NOMO-1 treated with dmso at 0.1 percent for 144 hours (cell line): ENCODE data around the gene RAI14.
A peak's percentile ranks its signal among the peaks of the same experiment; 100 is the strongest.
"Not testable (repeated sequence)": the region's sequence is repeated elsewhere in the genome, so short reads cannot be mapped to it uniquely, and the experiment has no call there.

Source experiments
- DNase-seq: peaks from one replicate; lab custom pipeline; 2025; ENCODE audit not compliant: unreplicated experiment; lab: John Stamatoyannopoulos, UW

RAI14 gene

GRCh38 chr5:34758514-34758913 lies 102.4 kb downstream of the RAI14 start:
- no peak for DNase-seq

- not testable (repeated sequence) for DNase-seq
Observed at GRCh38 chr5:34759213-34759612, 103.1 kb downstream of the RAI14 start.

- DNase-seq: no peak
Observed at GRCh38 chr5:34765662-34766061, 109.5 kb downstream of the RAI14 start.

- no peak for DNase-seq
Observed at GRCh38 chr5:34767180-34767579, 111.1 kb downstream of the RAI14 start.

- DNase-seq: no peak
Observed at GRCh38 chr5:34770486-34770885, 114.4 kb downstream of the RAI14 start.

- DNase-seq: peak; percentile 94
Observed at GRCh38 chr5:34771076-34771475, 114.9 kb downstream of the RAI14 start.

GRCh38 chr5:34772267-34773098 lies 116.4 kb downstream of the RAI14 start:
- no peak for DNase-seq

GRCh38 chr5:34774139-34774538 lies 118.0 kb downstream of the RAI14 start:
- DNase-seq: no peak

- not testable (repeated sequence) for DNase-seq
Observed at GRCh38 chr5:34774678-34775077, 118.5 kb downstream of the RAI14 start.

- no peak for DNase-seq
Observed at GRCh38 chr5:34775886-34776285, 119.8 kb downstream of the RAI14 start.

GRCh38 chr5:34778091-34778850 lies 122.1 kb downstream of the RAI14 start:
- no peak for DNase-seq

GRCh38 chr5:34783892-34784291 lies 127.8 kb downstream of the RAI14 start:
- not testable (repeated sequence) for DNase-seq

- DNase-seq: no peak
Observed at GRCh38 chr5:34787035-34787434, 130.9 kb downstream of the RAI14 start.

GRCh38 chr5:34789021-34789531 lies 132.9 kb downstream of the RAI14 start:
- no peak for DNase-seq

GRCh38 chr5:34789639-34790038 lies 133.5 kb downstream of the RAI14 start:
- DNase-seq: no peak

- DNase-seq: no peak
Observed at GRCh38 chr5:34790069-34790468, 133.9 kb downstream of the RAI14 start.

GRCh38 chr5:34791761-34792244 lies 135.7 kb downstream of the RAI14 start:
- no peak for DNase-seq

GRCh38 chr5:34802834-34803563 lies 146.9 kb downstream of the RAI14 start:
- no peak for DNase-seq

GRCh38 chr5:34803974-34804732 lies 148.0 kb downstream of the RAI14 start:
- DNase-seq: no peak

GRCh38 chr5:34804913-34805312 lies 148.8 kb downstream of the RAI14 start:
- DNase-seq: no peak
